HCT116 (cell line): ENCODE measurements around the gene GMPR2.

Source experiments
- ATF3 ChIP-seq: IDR thresholded peaks from 2 replicates; pipeline ENCODE4 v1.6.1; 2012
- CTCF ChIP-seq, 3 experiments: fragments of 200-600 bp in 1 of 3; sonication (generic) in 1 of 3; IDR thresholded peaks in 2 of 3; conservative IDR thresholded peaks in 1 of 3; 2 replicates each; pipeline ENCODE4 v1.5.1; 2012 to 2017; ENCODE audit warnings: low read depth in 2 of 3, low read length in 2 of 3, antibody characterized with exemption in 1 of 3, borderline replicate concordance in 1 of 3, control low read depth in 1 of 3, mild to moderate bottlenecking in 1 of 3, mixed read lengths in 1 of 3, mixed run types in 1 of 3, moderate library complexity in 1 of 3; ENCODE audit not compliant: insufficient read depth in 1 of 3

GRCh38 chr14:24196071-24197055, 36.4 kb upstream of the GMPR2 start:
- TF ChIP-seq ATF3, result no peak
- no peak for TF ChIP-seq CTCF (IDR thresholded peaks at IDR 0.05 in 2 of 3, conservative IDR thresholded peaks at IDR 0.05 in 1 of 3; ENCODE audit: borderline replicate concordance in 1 of 3, insufficient read depth in 1 of 3, low read depth in 2 of 3, low read length in 2 of 3)
